ENCODE results near the gene DLGAP1.

GRCh38 chr18:3902676-3903075, 552.4 kb downstream of the DLGAP1 start:
- TF ChIP-seq CTCF (IDR thresholded peaks at IDR 0.05 in 2 of 3, conservative IDR thresholded peaks at IDR 0.05 in 1 of 3; ENCODE audit: borderline replicate concordance in 1 of 3, insufficient read depth in 1 of 3, low read depth in 2 of 3, low read length in 2 of 3), result no peak
- TF ChIP-seq POLR2A (IDR thresholded peaks at IDR 0.05; ENCODE audit: borderline replicate concordance, extremely low read depth, insufficient read depth, insufficient read length), result no peak
- no peak for TF ChIP-seq POLR2AphosphoS5 (IDR thresholded peaks at IDR 0.05; ENCODE audit: low read depth, low read length)
- no peak for TF ChIP-seq ATF3 (IDR thresholded peaks at IDR 0.05)
- no peak for TF ChIP-seq RAD21 (IDR thresholded peaks at IDR 0.05; ENCODE audit: low read depth)
- no peak for TF ChIP-seq ZFX (IDR thresholded peaks at IDR 0.05)
- no peak for TF ChIP-seq SP1 (IDR thresholded peaks at IDR 0.05; ENCODE audit: low read depth)
- no peak for TF ChIP-seq JUND (IDR thresholded peaks at IDR 0.05)

Data from HCT116 (cell line).